ENCODE results near the gene PPP1R2. TPM values are rescaled to one million over a fixed set of nuclear protein-coding genes. Genes with fewer than 3 reads are reported as not detected.

The PPP1R2 gene
- total and polyA plus RNA-seq, 2 donors (not counting 3 experiments of a cell fraction or from before 2014, with no cell fraction given), result 19.9 to 37.3 TPM

DNA sequence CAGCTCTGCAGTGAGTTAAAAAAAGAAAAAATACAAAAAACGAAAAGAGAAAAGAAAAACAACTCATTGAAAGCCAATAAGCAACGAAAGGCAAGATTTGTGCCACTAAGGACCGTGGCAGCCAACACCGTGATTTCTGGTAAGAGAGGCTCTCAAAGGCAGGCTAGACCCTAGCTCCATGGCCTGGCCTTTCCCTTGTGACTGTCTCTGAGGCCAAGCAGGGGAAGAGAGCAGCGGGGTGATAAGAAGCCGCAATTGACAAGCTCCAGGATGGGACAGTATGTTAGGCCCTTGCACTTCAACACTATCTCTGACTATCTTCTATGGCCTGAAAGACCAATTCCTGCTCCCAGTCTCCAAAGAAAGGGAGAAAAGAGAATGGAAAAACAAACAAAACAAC lies 28.2 kb upstream of the PPP1R2 start:
- no TSS peak for BruUV-seq (replicated peaks)

DNA sequence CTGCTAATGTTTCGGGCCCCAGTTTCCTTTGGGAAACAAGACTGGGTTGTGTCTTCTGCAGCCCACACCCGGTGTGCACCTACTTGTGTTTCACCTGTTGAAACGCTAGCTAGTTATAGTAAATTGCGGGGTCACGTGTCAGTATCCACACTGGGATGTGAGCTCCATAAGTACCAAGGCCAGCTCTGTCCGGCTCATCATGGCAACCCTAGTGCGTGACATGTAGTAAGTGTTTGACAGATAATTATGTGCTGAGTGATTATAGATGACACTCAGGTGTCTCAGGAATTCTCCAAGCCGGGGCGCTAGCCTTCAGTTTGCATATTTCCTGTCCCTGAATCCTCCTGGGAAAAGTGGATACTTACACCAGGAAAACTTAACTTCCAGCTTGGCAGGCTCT lies 27.8 kb upstream of the PPP1R2 start:
- no TSS peak for BruUV-seq (replicated peaks)
- CTCF ChIA-PET, result interaction anchor here (1.5 kb wide), 1 partner anchor 323 kb away, joined by 3 read pairs; no protein-coding TSS in a partner anchor
- H3K4me3 ChIP-seq (replicated peaks in 1 of 3; ENCODE audit: insufficient read depth in 1 of 3, low read depth in 1 of 3, low read length in 3 of 3), result no peak overlapping the region

More for the DNA sequence above, 28.2 kb upstream of the PPP1R2 start:
- no peak overlapping the region for H3K9ac ChIP-seq (replicated peaks; ENCODE audit: extremely low read depth, insufficient read depth, low read length)
- H3K79me2 ChIP-seq (ENCODE audit: control insufficient read depth, insufficient read depth, low read length), result no peaks in the 10 kb centered on the region
- ChIA-PET POLR2A (no interaction called here), CTCF (interaction anchor here (1.5 kb wide), 1 partner anchor 323 kb away, joined by 3 read pairs; no protein-coding TSS in a partner anchor)
- H3K27ac ChIP-seq (ENCODE audit: insufficient read depth, low read depth, low read length), result no peak overlapping the region
- intact Hi-C loops (cut with micrococcal nuclease) (no loop called here), dilution Hi-C loops (cut with MboI; ENCODE audit: extremely low pct_ligation_motif_present, low sequenced_read_pairs) (no loop called here)
- TF ChIP-seq, protein P1, sequence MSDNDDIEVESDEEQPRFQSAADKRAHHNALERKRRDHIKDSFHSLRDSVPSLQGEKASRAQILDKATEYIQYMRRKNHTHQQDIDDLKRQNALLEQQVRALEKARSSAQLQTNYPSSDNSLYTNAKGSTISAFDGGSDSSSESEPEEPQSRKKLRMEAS (IDR thresholded peaks at IDR 0.05; ENCODE audit: insufficient read depth, insufficient read length), result no peak
- TF ChIP-seq POLR2A (IDR thresholded peaks at IDR 0.05; ENCODE audit: low read depth, low read length), result no peak
- no peak for TF ChIP-seq GATA2 (IDR thresholded peaks at IDR 0.05; ENCODE audit: insufficient read depth, insufficient read length, low read depth, low read length)
- no peak for TF ChIP-seq EZH2 (IDR thresholded peaks at IDR 0.05; ENCODE audit: borderline replicate concordance, low read depth, low read length, severe bottlenecking)
- no peak for TF ChIP-seq JUN (IDR thresholded peaks at IDR 0.05; ENCODE audit: borderline replicate concordance, insufficient read depth, insufficient read length, low read depth)
- peaks cover 7 to 10% of the 10 kb centered on the region in 2 experiments for H3K27me3 ChIP-seq (ENCODE audit: control insufficient read depth in 2 of 2, insufficient read depth in 2 of 2, low read length in 2 of 2)
- no peak overlapping the region for H2AFZ ChIP-seq (ENCODE audit: low read depth, low read length)
- FAIRE-seq, result no peak
- no peak overlapping the region for H3K4me2 ChIP-seq (ENCODE audit: insufficient read depth, low read length)
- H4K20me1 ChIP-seq (replicated peaks; ENCODE audit: control insufficient read depth, extremely low read depth, insufficient read depth, low read length), result no peaks in the 10 kb centered on the region
- no peaks in the 10 kb centered on the region for H3K36me3 ChIP-seq (ENCODE audit: control insufficient read depth in 2 of 2, extremely low read depth in 1 of 2, insufficient read depth in 2 of 2, low read length in 2 of 2)
- H3K4me3 ChIP-seq (replicated peaks in 1 of 3; ENCODE audit: insufficient read depth in 1 of 3, low read depth in 1 of 3, low read length in 3 of 3), result no peak overlapping the region
- H3K9me3 ChIP-seq (replicated peaks; ENCODE audit: control insufficient read depth, insufficient read depth, low read length), result no peaks in the 10 kb centered on the region
- no peaks in the 10 kb centered on the region for H3K4me1 ChIP-seq (ENCODE audit: control insufficient read depth, extremely low read depth, insufficient read depth, low read length)
- H3K9me1 ChIP-seq (replicated peaks; ENCODE audit: control insufficient read depth, extremely low read depth, insufficient read depth, low read length), result no peaks in the 10 kb centered on the region
- DNase-seq (ENCODE audit: low read depth, low spot score), result no peak

More for the DNA sequence above, 27.8 kb upstream of the PPP1R2 start:
- H3K4me1 ChIP-seq (ENCODE audit: control insufficient read depth, extremely low read depth, insufficient read depth, low read length), result no peaks in the 10 kb centered on the region
- H3K9me1 ChIP-seq (replicated peaks; ENCODE audit: control insufficient read depth, extremely low read depth, insufficient read depth, low read length), result no peaks in the 10 kb centered on the region
- H3K9me3 ChIP-seq (replicated peaks; ENCODE audit: control insufficient read depth, insufficient read depth, low read length), result no peaks in the 10 kb centered on the region
- H3K4me2 ChIP-seq (ENCODE audit: insufficient read depth, low read length), result no peak overlapping the region
- no peak for DNase-seq (ENCODE audit: low read depth, low spot score)
- H3K9ac ChIP-seq (replicated peaks; ENCODE audit: extremely low read depth, insufficient read depth, low read length), result no peak overlapping the region
- no peak overlapping the region for H2AFZ ChIP-seq (ENCODE audit: low read depth, low read length)
- POLR2A ChIA-PET, result interaction anchor here (0.5 kb wide), 1 partner anchor 220 kb away, joined by 3 read pairs; no protein-coding TSS in a partner anchor
- TF ChIP-seq FOS (IDR thresholded peaks at IDR 0.05; ENCODE audit: borderline replicate concordance, insufficient read depth, low read length) (no peak), GATA2 (IDR thresholded peaks at IDR 0.05; ENCODE audit: insufficient read depth, insufficient read length, low read depth, low read length) (no peak), POLR2AphosphoS5 (IDR thresholded peaks at IDR 0.05; ENCODE audit: insufficient read depth, low read depth, low read length) (no peak), JUN (IDR thresholded peaks at IDR 0.05; ENCODE audit: borderline replicate concordance, insufficient read depth, insufficient read length, low read depth) (no peak)
- TF ChIP-seq, protein P2, sequence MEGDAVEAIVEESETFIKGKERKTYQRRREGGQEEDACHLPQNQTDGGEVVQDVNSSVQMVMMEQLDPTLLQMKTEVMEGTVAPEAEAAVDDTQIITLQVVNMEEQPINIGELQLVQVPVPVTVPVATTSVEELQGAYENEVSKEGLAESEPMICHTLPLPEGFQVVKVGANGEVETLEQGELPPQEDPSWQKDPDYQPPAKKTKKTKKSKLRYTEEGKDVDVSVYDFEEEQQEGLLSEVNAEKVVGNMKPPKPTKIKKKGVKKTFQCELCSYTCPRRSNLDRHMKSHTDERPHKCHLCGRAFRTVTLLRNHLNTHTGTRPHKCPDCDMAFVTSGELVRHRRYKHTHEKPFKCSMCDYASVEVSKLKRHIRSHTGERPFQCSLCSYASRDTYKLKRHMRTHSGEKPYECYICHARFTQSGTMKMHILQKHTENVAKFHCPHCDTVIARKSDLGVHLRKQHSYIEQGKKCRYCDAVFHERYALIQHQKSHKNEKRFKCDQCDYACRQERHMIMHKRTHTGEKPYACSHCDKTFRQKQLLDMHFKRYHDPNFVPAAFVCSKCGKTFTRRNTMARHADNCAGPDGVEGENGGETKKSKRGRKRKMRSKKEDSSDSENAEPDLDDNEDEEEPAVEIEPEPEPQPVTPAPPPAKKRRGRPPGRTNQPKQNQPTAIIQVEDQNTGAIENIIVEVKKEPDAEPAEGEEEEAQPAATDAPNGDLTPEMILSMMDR (IDR thresholded peaks at IDR 0.05; ENCODE audit: extremely low read depth in 1 of 2, insufficient read depth in 1 of 2, low read depth in 1 of 2, low read length in 2 of 2), result no peak
- TF ChIP-seq, protein P1 (IDR thresholded peaks at IDR 0.05; ENCODE audit: insufficient read depth, insufficient read length), result no peak
- no peaks in the 10 kb centered on the region for H3K36me3 ChIP-seq (ENCODE audit: control insufficient read depth in 2 of 2, extremely low read depth in 1 of 2, insufficient read depth in 2 of 2, low read length in 2 of 2)
- dilution Hi-C loops (cut with MboI; ENCODE audit: extremely low pct_ligation_motif_present, low sequenced_read_pairs) (no loop called here), intact Hi-C loops (cut with micrococcal nuclease) (no loop called here)
- no peak for FAIRE-seq
- no peaks in the 10 kb centered on the region for H3K79me2 ChIP-seq (ENCODE audit: control insufficient read depth, insufficient read depth, low read length)
- H4K20me1 ChIP-seq (replicated peaks; ENCODE audit: control insufficient read depth, extremely low read depth, insufficient read depth, low read length), result no peaks in the 10 kb centered on the region
- H3K27me3 ChIP-seq (ENCODE audit: control insufficient read depth in 2 of 2, insufficient read depth in 2 of 2, low read length in 2 of 2), result peaks cover 7 to 10% of the 10 kb centered on the region in 2 experiments
- H3K27ac ChIP-seq (ENCODE audit: insufficient read depth, low read depth, low read length), result no peak overlapping the region
